IMR-90 (cell line): ENCODE results near the gene VLDLR. TPM values are rescaled to one million over a fixed set of nuclear protein-coding genes. Genes with fewer than 3 reads are reported as not detected.
A peak's percentile ranks its signal among the peaks of the same experiment; 100 is the strongest.

ENCODE experiments used
- ATAC-seq: fragments of 200-7000 bp; cut with Tn5 transposase; 2 replicates; pipeline ENCODE4 v1.9.1; 2020; ENCODE audit warnings: low read depth, mild to moderate bottlenecking, moderate library complexity
- Bru-seq: library from RNA; stranded (reverse); fragments of 400-500 nt; gene quantifications from one replicate; lab custom pipeline; 2021; lab: Mats Ljungman, UMichigan
- BruChase-seq, 2 experiments: library from RNA; stranded (reverse); fragments of 400-500 nt; gene quantifications; one replicate each; lab custom pipeline; 2021; lab: Mats Ljungman, UMichigan
- BruUV-seq: library from RNA; stranded (reverse); fragments of 400-500 nt; replicated peaks from 2 replicates; lab custom pipeline; 2021; lab: Mats Ljungman, UMichigan
- CTCF ChIA-PET: fragments of 300-600 bp; formaldehyde crosslinking; extraction: SDS; loops from one replicate; lab custom pipeline; 2021; ENCODE audit warnings: antibody characterized with exemption; lab: Yijun Ruan, JAX
- POLR2A ChIA-PET: fragments of 300-600 bp; sonication (Branson Sonifier 250); formaldehyde crosslinking; loops from one replicate; lab custom pipeline; 2022; ENCODE audit warnings: antibody characterized with exemption; ENCODE audit not compliant: unreplicated experiment; lab: Charles Lee
- DNase-seq: peaks from one replicate; pipeline ENCODE4 v3.0.0; 2013
- H2AFZ ChIP-seq: replicated peaks from 2 replicates; pipeline ENCODE3; 2013; ENCODE audit warnings: low read length, mild to moderate bottlenecking; ENCODE audit not compliant: poor library complexity
- H2AK5ac ChIP-seq: 2 replicates; pipeline ENCODE4 v1.6.1; 2013; ENCODE audit warnings: low read depth, low read length, inconsistent platforms
- H2AK9ac ChIP-seq: replicated peaks from 2 replicates; pipeline ENCODE3; 2013; ENCODE audit warnings: mild to moderate bottlenecking, low read depth, low read length, moderate library complexity; ENCODE audit not compliant: poor library complexity
- H2BK120ac ChIP-seq: 2 replicates; pipeline ENCODE4 v1.6.1; 2013; ENCODE audit warnings: low read depth, low read length, inconsistent platforms
- H2BK15ac ChIP-seq: 3 replicates; pipeline ENCODE4 v1.6.1; 2013; ENCODE audit warnings: low read depth, low read length, inconsistent platforms
- H2BK20ac ChIP-seq: 2 replicates; pipeline ENCODE4 v1.6.1; 2013; ENCODE audit warnings: low read depth, mild to moderate bottlenecking, inconsistent platforms, low read length, moderate library complexity
- H2BK5ac ChIP-seq: 2 replicates; pipeline ENCODE4 v1.6.1; 2013; ENCODE audit warnings: mild to moderate bottlenecking, low read depth, low read length, inconsistent platforms; ENCODE audit not compliant: poor library complexity, severe bottlenecking
- H3K14ac ChIP-seq: replicated peaks from 2 replicates; pipeline ENCODE4 v1.6.1; 2013; ENCODE audit warnings: low read depth, low read length, inconsistent platforms
- H3K18ac ChIP-seq: 2 replicates; pipeline ENCODE4 v1.6.1; 2013; ENCODE audit warnings: low read depth, low read length, control low read depth
- H3K23ac ChIP-seq: 2 replicates; pipeline ENCODE4 v1.6.1; 2013; ENCODE audit warnings: low read depth, low read length, inconsistent platforms
- H3K27ac ChIP-seq: 2 replicates; pipeline ENCODE4 v1.5.1; 2013; ENCODE audit warnings: mild to moderate bottlenecking, control low read depth, low read length; ENCODE audit not compliant: insufficient read depth
- H3K27me3 ChIP-seq: 2 replicates; pipeline ENCODE4 v1.6.1; 2013; ENCODE audit warnings: low read length; ENCODE audit not compliant: control insufficient read depth, insufficient read depth
- H3K36me3 ChIP-seq: 2 replicates; pipeline ENCODE4 v1.6.1; 2013; ENCODE audit warnings: low read length, mixed read lengths; ENCODE audit not compliant: control insufficient read depth, insufficient read depth
- H3K4ac ChIP-seq: 2 replicates; pipeline ENCODE4 v1.6.1; 2013; ENCODE audit warnings: low read depth, low read length, inconsistent platforms
- H3K4me1 ChIP-seq: 2 replicates; pipeline ENCODE4 v1.6.1; 2013; ENCODE audit warnings: low read length, mixed read lengths; ENCODE audit not compliant: control insufficient read depth, insufficient read depth
- H3K4me2 ChIP-seq: 2 replicates; pipeline ENCODE4 v1.6.1; 2013; ENCODE audit warnings: low read depth, mild to moderate bottlenecking, control low read depth, low read length, moderate library complexity
- H3K4me3 ChIP-seq: 2 replicates; pipeline ENCODE4 v1.5.1; 2013; ENCODE audit warnings: low read depth, mild to moderate bottlenecking, control low read depth, low read length, moderate library complexity; ENCODE audit not compliant: insufficient read depth
- H3K56ac ChIP-seq: 2 replicates; pipeline ENCODE4 v1.6.1; 2013; ENCODE audit warnings: low read length, inconsistent platforms; ENCODE audit not compliant: insufficient read depth; ENCODE audit errors: extremely low read depth
- H3K79me1 ChIP-seq, 2 experiments: 2 replicates each; pipeline ENCODE4 v1.6.1; 2013; ENCODE audit warnings: low read length in 2 of 2, inconsistent platforms in 1 of 2, low read depth in 1 of 2
- H3K9ac ChIP-seq: 2 replicates; pipeline ENCODE4 v1.6.1; 2013; ENCODE audit warnings: low read depth, low read length, control low read depth
- H3K9me1 ChIP-seq: 2 replicates; pipeline ENCODE4 v1.6.1; 2013; ENCODE audit warnings: low read length, inconsistent platforms; ENCODE audit not compliant: insufficient read depth
- H3K9me3 ChIP-seq: 2 replicates; pipeline ENCODE4 v1.6.1; 2013; ENCODE audit warnings: low read length; ENCODE audit not compliant: control insufficient read depth, insufficient read depth
- H4K20me1 ChIP-seq: 2 replicates; pipeline ENCODE4 v1.6.1; 2013; ENCODE audit warnings: low read length, inconsistent platforms; ENCODE audit not compliant: insufficient read depth
- H4K5ac ChIP-seq: 2 replicates; pipeline ENCODE4 v1.6.1; 2013; ENCODE audit warnings: mild to moderate bottlenecking, low read depth, low read length, control low read depth
- H4K8ac ChIP-seq, 2 experiments: 2 replicates each; pipeline ENCODE4 v1.6.1; 2013; ENCODE audit warnings: low read depth in 2 of 2, low read length in 2 of 2, control low read depth in 1 of 2, inconsistent platforms in 1 of 2
- H4K91ac ChIP-seq: 2 replicates; pipeline ENCODE4 v1.6.1; 2013; ENCODE audit warnings: low read depth, low read length, inconsistent platforms; ENCODE audit not compliant: insufficient read depth
- CEBPB ChIP-seq: IDR thresholded peaks from 2 replicates; pipeline ENCODE4 v1.6.1; 2012; ENCODE audit warnings: low read depth, low read length, improper control_type of control experiment
- FOS ChIP-seq: fragments of 150-350 bp; IDR thresholded peaks from 2 replicates; pipeline ENCODE4 v1.6.1; 2016; ENCODE audit warnings: low read depth, low read length
- MAFK ChIP-seq: IDR thresholded peaks from 2 replicates; pipeline ENCODE4 v1.6.1; 2012; ENCODE audit warnings: low read depth, low read length, improper control_type of control experiment
- MAZ ChIP-seq: IDR thresholded peaks from 2 replicates; pipeline ENCODE4 v1.6.1; 2012; ENCODE audit warnings: low read depth, mild to moderate bottlenecking, low read length, improper control_type of control experiment, moderate library complexity, borderline replicate concordance
- WGBS, 2 experiments: methylation state at CpG; one replicate each; pipeline versions ENCODE4 v1.1.5 to v1.1.7; 2013; ENCODE audit warnings: missing lambda C conversion rate in 2 of 2; ENCODE audit not compliant: insufficient read length in 1 of 2; ENCODE audit errors: extremely low coverage in 2 of 2; 5-methylcytosine and 5-hydroxymethylcytosine counted together
- dilution Hi-C: fragments of 300-500 bp; cut with HindIII; formaldehyde crosslinking; loops from one replicate; pipeline ENCODE4 v1.14.3; 2018; ENCODE audit warnings: low sequenced_read_pairs; ENCODE audit not compliant: unreplicated experiment
- in situ Hi-C: fragments of 300-500 bp; cut with MboI; formaldehyde crosslinking; loops from 3 replicates; pipeline ENCODE4 v1.14.3; 2019; ENCODE audit warnings: low sequenced_read_pairs, inconsistent platforms, mixed read lengths
- intact Hi-C: fragments of 100-400 bp; cut with micrococcal nuclease; formaldehyde crosslinking; loops from 2 replicates; pipeline ENCODE4 v1.10.0; 2022
- long read RNA-seq: library from polyadenylated mRNA; unstranded; transcript quantifications from one replicate; pipeline ENCODE4 v2.0.0, GENCODE V29; 2021; ENCODE audit not compliant: unreplicated experiment
- polyA plus RNA-seq, 3 experiments: library from polyadenylated mRNA; depleted of rRNA; stranded (reverse); fragments of >200 nt; gene quantifications; 2 replicates each; pipeline ENCODE4 v1.2.3, GENCODE V29; 2012; ENCODE audit warnings: low replicate concordance in 1 of 3
- total RNA-seq: library from RNA; depleted of rRNA; stranded (reverse); fragments of >200 nt; gene quantifications from 2 replicates; pipeline ENCODE4 v1.2.3, GENCODE V29; 2012; rRNA removed
- TF ChIP-seq, protein P1 (sequence below): fragments of 150-350 bp; IDR thresholded peaks from 2 replicates; pipeline ENCODE4 v1.6.1; 2016; ENCODE audit warnings: low read depth, mild to moderate bottlenecking, low read length, moderate library complexity, borderline replicate concordance

Gene VLDLR
- total RNA-seq, result 8.3 and 9.0 TPM in 2 replicates
- 8.3 and 10.2 TPM in 2 replicates for polyA plus RNA-seq (2012; rRNA removed)
- 4.2 and 5.7 TPM in 2 replicates for polyA plus RNA-seq (2012; cell fraction: cytosol; rRNA removed)
- polyA plus RNA-seq (2012; cell fraction: nucleus; rRNA removed; ENCODE audit: low replicate concordance), result 5.6 and 17.1 TPM in 2 replicates
- percentile 64 among the genes with signal in this experiment for Bru-seq, nascent RNA
- BruChase-seq, experiment 1, labeled RNA remaining after a 6-hour chase, result percentile 60 among the genes with signal in this experiment
- BruChase-seq, experiment 2, labeled RNA remaining after a 2-hour chase, result percentile 52 among the genes with signal in this experiment
- long read RNA-seq, full-length matches to known transcripts, result 30 of 37 reads
- long read RNA-seq, partial matches to known transcripts, result 0 of 37 reads
- long read RNA-seq, other reads (novel, unspliced or antisense), result 7 of 37 reads

GRCh38 chr9:2621722-2622460, at the start of gene VLDLR:
TSS of gene VLDLR (plus strand) at chr9:2621787. CDS start at chr9:2622190, 403 bp downstream.
- POLR2A ChIA-PET, result no interaction called here
- H3K18ac ChIP-seq, result peak within 1 kb of the TSS; percentile 45; the same call in 1 of the 2 replicates
- DNase-seq (peak; percentile 17), ATAC-seq (peak; percentile 55)
- TF ChIP-seq, protein P1, sequence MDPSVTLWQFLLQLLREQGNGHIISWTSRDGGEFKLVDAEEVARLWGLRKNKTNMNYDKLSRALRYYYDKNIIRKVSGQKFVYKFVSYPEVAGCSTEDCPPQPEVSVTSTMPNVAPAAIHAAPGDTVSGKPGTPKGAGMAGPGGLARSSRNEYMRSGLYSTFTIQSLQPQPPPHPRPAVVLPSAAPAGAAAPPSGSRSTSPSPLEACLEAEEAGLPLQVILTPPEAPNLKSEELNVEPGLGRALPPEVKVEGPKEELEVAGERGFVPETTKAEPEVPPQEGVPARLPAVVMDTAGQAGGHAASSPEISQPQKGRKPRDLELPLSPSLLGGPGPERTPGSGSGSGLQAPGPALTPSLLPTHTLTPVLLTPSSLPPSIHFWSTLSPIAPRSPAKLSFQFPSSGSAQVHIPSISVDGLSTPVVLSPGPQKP, result no peak
- TF ChIP-seq MAFK (no peak), CEBPB (no peak), MAZ (peak; percentile 14; the same call in 1 of the 2 replicates), FOS (no peak)
- H3K56ac ChIP-seq, result peak within 1 kb of the TSS; percentile 50
- no peaks in the 10 kb centered on the region for H3K9me3 ChIP-seq
- H3K9me1 ChIP-seq, result 0 out of 2 replicates have a peak, but pooled peaks cover 3% of the 10 kb centered on the region
- H3K4ac ChIP-seq, result peak within 1 kb of the TSS; percentile 72
- peak within 1 kb of the TSS; percentile 77 for H3K9ac ChIP-seq
- H2AFZ ChIP-seq, result peak within 1 kb of the TSS; percentile 88
- H4K5ac ChIP-seq, result peak within 1 kb of the TSS; percentile 22
- no peak within 1 kb of the TSS for H2BK15ac ChIP-seq
- H4K20me1 ChIP-seq, result peaks cover 34% of the 10 kb centered on the region
- H4K91ac ChIP-seq, result peak within 1 kb of the TSS; percentile 93
- H3K23ac ChIP-seq, result peak within 1 kb of the TSS; percentile 76
- H3K36me3 ChIP-seq, result no peaks in the 10 kb centered on the region
- no peak within 1 kb of the TSS for H2BK20ac ChIP-seq
- peaks cover 27 to 33% of the 10 kb centered on the region in 2 experiments for H3K79me1 ChIP-seq
- in situ Hi-C loops (loop anchor here (10.0 kb wide), 1 partner anchor 213 kb away; no protein-coding TSS in a partner anchor), intact Hi-C loops (loop anchor here (1.0 to 5.0 kb wide), 9 partner anchors 63 to 605 kb away; partner anchors contain the start of gene SMARCA2), dilution Hi-C loops (no loop called here)
- H2BK5ac ChIP-seq, result peak within 1 kb of the TSS; percentile 75
- H2BK120ac ChIP-seq, result peak within 1 kb of the TSS; percentile 48
- no peaks in the 10 kb centered on the region for H3K27me3 ChIP-seq
- H3K4me1 ChIP-seq, result peaks cover 2% of the 10 kb centered on the region; the same call in 1 of the 2 replicates
- H2AK9ac ChIP-seq, result peak within 1 kb of the TSS; percentile 91
- peak within 1 kb of the TSS; percentile 79 for H3K4me3 ChIP-seq
- peak within 1 kb of the TSS; percentile 65 to 82; a peak in 3 of 4 replicates for H4K8ac ChIP-seq
- no TSS peak for BruUV-seq
- WGBS, 2 experiments, result 0% methylated on average over 16 of the region's 72 CpGs; no CpG with 5 or more reads in 1 of the 2 experiments
- peak within 1 kb of the TSS; percentile 82 for H3K14ac ChIP-seq
- H2AK5ac ChIP-seq, result peak within 1 kb of the TSS; percentile 51; the same call in 1 of the 2 replicates
- CTCF ChIA-PET, result no interaction called here
- H3K4me2 ChIP-seq, result peak within 1 kb of the TSS; percentile 93
- H3K27ac ChIP-seq, result peak within 1 kb of the TSS; percentile 74
